ENCODE data around the gene LPCAT1.
"Not testable (repeated sequence)": the region's sequence is repeated elsewhere in the genome, so short reads cannot be mapped to it uniquely, and the experiment has no call there.

LPCAT1 gene

GRCh38 chr5:1463326-1464095 lies 60.2 kb downstream of the LPCAT1 start:
- DNase-seq, result no peak

- DNase-seq, result no peak
Observed at GRCh38 chr5:1462358-1462757, 61.4 kb downstream of the LPCAT1 start.

- no peak for DNase-seq
Observed at GRCh38 chr5:1461396-1461795, 62.4 kb downstream of the LPCAT1 start.

GRCh38 chr5:1460054-1460682 lies 63.6 kb downstream of the LPCAT1 start:
- DNase-seq, result no peak

- not testable (repeated sequence) for DNase-seq
Observed at GRCh38 chr5:1459435-1459834, 64.3 kb downstream of the LPCAT1 start.

GRCh38 chr5:1456110-1456881 lies 67.5 kb downstream of the LPCAT1 start:
- not testable (repeated sequence) for DNase-seq

GRCh38 chr5:1453613-1454012 lies 70.1 kb downstream of the LPCAT1 start:
- DNase-seq, result no peak

GRCh38 chr5:1449081-1449630 lies 74.6 kb downstream of the LPCAT1 start:
- no peak for DNase-seq

GRCh38 chr5:1448511-1449011 lies 75.2 kb downstream of the LPCAT1 start:
- no peak for DNase-seq

GRCh38 chr5:1447671-1448361 lies 75.9 kb downstream of the LPCAT1 start:
- no peak for DNase-seq

GRCh38 chr5:1446602-1447343 lies 77.0 kb downstream of the LPCAT1 start:
- DNase-seq, result no peak

- no peak for DNase-seq
Observed at GRCh38 chr5:1445689-1446601, 77.8 kb downstream of the LPCAT1 start.

- peak; percentile 64 for DNase-seq
Observed at GRCh38 chr5:1445313-1445688, 78.5 kb downstream of the LPCAT1 start, which contains the start of gene SLC6A3. Gene SLC6A3, minus strand, starts transcription at chr5:1445440. Its CDS starts 2,243 bp downstream, at chr5:1443197.

GRCh38 chr5:1444361-1445189 lies 79.2 kb downstream of the LPCAT1 start:
- no peak for DNase-seq

- DNase-seq, result peak; percentile 6
Observed at GRCh38 chr5:1443991-1444360, 79.8 kb downstream of the LPCAT1 start.

GRCh38 chr5:1443171-1443570 lies 80.6 kb downstream of the LPCAT1 start:
- no peak for DNase-seq

GRCh38 chr5:1442222-1443145 lies 81.3 kb downstream of the LPCAT1 start:
- no peak for DNase-seq

GRCh38 chr5:1441166-1441865 lies 82.4 kb downstream of the LPCAT1 start:
- DNase-seq, result no peak
